HepG2 (cell line): ENCODE measurements around the gene COX4I1. TPM values are rescaled to one million over a fixed set of nuclear protein-coding genes. Genes with fewer than 3 reads are reported as not detected.

ENCODE experiments used
- ARID5B ChIP-seq: IDR thresholded peaks from 2 replicates; pipeline ENCODE4 v1.4.0; 2020; ENCODE audit warnings: mild to moderate bottlenecking, missing genetic modification reagents
- CEBPG ChIP-seq: IDR thresholded peaks from 2 replicates; pipeline ENCODE4 v1.6.1; 2016
- CREB1 ChIP-seq, 2 experiments: fragments of 450-650 bp in 1 of 2; IDR thresholded peaks; 2 replicates each; pipeline ENCODE4 v1.6.1; 2016 to 2017; ENCODE audit warnings: control low read depth in 1 of 2, mild to moderate bottlenecking in 1 of 2, missing compliant biosample characterization in 1 of 2, missing genetic modification characterization in 1 of 2
- FOXA1 ChIP-seq, 2 experiments: fragments of 450-650 bp in 1 of 2; sonication (generic) in 1 of 2; formaldehyde crosslinking in 1 of 2; IDR thresholded peaks; 2 replicates each; pipeline versions ENCODE4 v1.4.0 to v1.6.1; 2016 to 2020; ENCODE audit warnings: missing genetic modification reagents in 1 of 2
- FOXA3 ChIP-seq: IDR thresholded peaks from 2 replicates; pipeline ENCODE4 v1.6.1; 2016; ENCODE audit warnings: missing genetic modification reagents, missing compliant biosample characterization
- HNF4G ChIP-seq, 2 experiments: sonication (generic) in 1 of 2; formaldehyde crosslinking in 1 of 2; IDR thresholded peaks; 2 replicates each; pipeline versions ENCODE4 v1.4.0 to v1.6.1; 2011 to 2020; ENCODE audit warnings: borderline replicate concordance in 2 of 2, low read depth in 2 of 2, mild to moderate bottlenecking in 2 of 2, low read length in 1 of 2, missing genetic modification reagents in 1 of 2, moderate library complexity in 1 of 2
- HNRNPL ChIP-seq: fragments of 200-400 bp; formaldehyde crosslinking; IDR thresholded peaks from 2 replicates; pipeline ENCODE4 v1.6.1; 2017; ENCODE audit warnings: mild to moderate bottlenecking, low read depth, low read length
- MAFF ChIP-seq: IDR thresholded peaks from 2 replicates; pipeline ENCODE4 v1.6.1; 2011; ENCODE audit warnings: low read depth, low read length, improper control_type of control experiment
- MAFK ChIP-seq, 2 experiments: IDR thresholded peaks in 1 of 2; conservative IDR thresholded peaks in 1 of 2; 2 replicates each; pipeline ENCODE4 v1.6.1; 2011; ENCODE audit warnings: improper control_type of control experiment in 2 of 2, low read length in 2 of 2
- PATZ1 ChIP-seq: sonication (generic); formaldehyde crosslinking; IDR thresholded peaks from 2 replicates; pipeline ENCODE4 v1.4.0; 2020; ENCODE audit warnings: missing genetic modification reagents
- RBM22 ChIP-seq: fragments of 200-400 bp; formaldehyde crosslinking; optimal IDR thresholded peaks from 2 replicates; pipeline ENCODE3; 2017; ENCODE audit warnings: mild to moderate bottlenecking, low read length, moderate library complexity
- RBM39 ChIP-seq: fragments of 200-400 bp; formaldehyde crosslinking; IDR thresholded peaks from one replicate; pipeline ENCODE4 v1.6.1; 2018; ENCODE audit warnings: antibody characterized with exemption, mild to moderate bottlenecking, low read depth, low read length; ENCODE audit not compliant: poor library complexity, severe bottlenecking
- REL ChIP-seq: sonication (generic); formaldehyde crosslinking; conservative IDR thresholded peaks from 2 replicates; pipeline ENCODE4 v1.8.0; 2022; ENCODE audit warnings: mild to moderate bottlenecking, missing genetic modification reagents, moderate library complexity
- SALL1 ChIP-seq: sonication (generic); formaldehyde crosslinking; IDR thresholded peaks from 2 replicates; pipeline ENCODE4 v1.8.0; 2022; ENCODE audit warnings: mild to moderate bottlenecking, missing genetic modification reagents
- SAP130 ChIP-seq: IDR thresholded peaks from 2 replicates; pipeline ENCODE4 v1.6.1; 2016; ENCODE audit warnings: low read depth
- TBX2 ChIP-seq: sonication (generic); formaldehyde crosslinking; IDR thresholded peaks from 2 replicates; pipeline ENCODE4 v1.5.0; 2020; ENCODE audit warnings: missing genetic modification reagents, mild to moderate bottlenecking, borderline replicate concordance
- ZEB1 ChIP-seq: IDR thresholded peaks from 2 replicates; pipeline ENCODE4 v1.6.1; 2012; ENCODE audit warnings: mild to moderate bottlenecking, low read depth, inconsistent platforms; ENCODE audit not compliant: insufficient replicate concordance
- ZNF143 ChIP-seq: sonication (generic); formaldehyde crosslinking; IDR thresholded peaks from 2 replicates; pipeline ENCODE4 v1.4.0; 2020; ENCODE audit warnings: missing genetic modification reagents
- ZSCAN25 ChIP-seq: sonication (generic); formaldehyde crosslinking; IDR thresholded peaks from 2 replicates; pipeline ENCODE4 v1.8.0; 2022; ENCODE audit warnings: mild to moderate bottlenecking, missing genetic modification reagents
- polyA plus RNA-seq, 8 experiments: library from polyadenylated mRNA; depleted of rRNA in 3 of 8; stranded (reverse) in 7 of 8; unstranded in 1 of 8; fragments of >200 nt; fragmentation: Illumina TruSeq in 4 of 8; extraction: Trizol in 4 of 8; gene quantifications; 2 replicates each; pipeline versions ENCODE4 v1.2.1 to v1.2.3, GENCODE V29; 2011 to 2016; ENCODE audit warnings: low read depth in 4 of 8, missing spikeins in 1 of 8, mixed read lengths in 1 of 8; ENCODE audit not compliant: insufficient read depth in 1 of 8
- total RNA-seq, 5 experiments: library from RNA; depleted of rRNA; stranded (reverse); fragments of >200 nt; fragmentation: Illumina TruSeq; extraction: Trizol; gene quantifications; 2 replicates each; pipeline ENCODE4 v1.2.3, GENCODE V29; 2016; ENCODE audit warnings: low read depth in 1 of 5
- TF ChIP-seq, protein P1 (sequence below): sonication (generic); formaldehyde crosslinking; IDR thresholded peaks from 2 replicates; pipeline ENCODE4 v1.4.0; 2020; ENCODE audit warnings: missing genetic modification reagents

The COX4I1 gene
- total and polyA plus RNA-seq, 2 of the 13 experiments (the other 11 are each of a cell fraction or from before 2014, with no cell fraction given) = 658 to 902 TPM

GRCh38 chr16:85781695-85782370, 17.7 kb upstream of the COX4I1 start (continued):
- TF ChIP-seq PATZ1 (CRISPR knock-in tag) (peak; percentile 44; the same call in 1 of the 2 replicates), ZEB1 (peak; percentile 63), FOXA1 (IDR thresholded peaks at IDR 0.05) (no peak), FOXA1 (CRISPR knock-in tag; IDR thresholded peaks at IDR 0.05) (peak; percentile 7; the same call in 1 of the 2 replicates), ARID5B (CRISPR knock-in tag) (peak; percentile 26; the same call in 1 of the 2 replicates), FOXA3 (CRISPR knock-in tag) (0 out of 2 replicates have a peak, but pooled peaks have one; percentile 6), MAFK (conservative IDR thresholded peaks at IDR 0.05 in 1 of 2, IDR thresholded peaks at IDR 0.05 in 1 of 2; ENCODE audit: low read length in 2 of 2) (peak; percentile 81 to 91), SALL1 (CRISPR knock-in tag) (0 out of 2 replicates have a peak, but pooled peaks have one; percentile 18), HNF4G (IDR thresholded peaks at IDR 0.05; ENCODE audit: borderline replicate concordance, low read depth, low read length) (peak; percentile 35; the same call in 1 of the 2 replicates), HNF4G (CRISPR knock-in tag; IDR thresholded peaks at IDR 0.05; ENCODE audit: borderline replicate concordance, low read depth) (no peak), TBX2 (CRISPR knock-in tag) (peak; percentile 25; the same call in 1 of the 2 replicates), MAFF (peak; percentile 84), REL (CRISPR knock-in tag) (no peak), HNRNPL (peak; percentile 40; the same call in 1 of the 2 replicates), ZNF143 (peak; percentile 35; the same call in 1 of the 2 replicates), SAP130 (CRISPR knock-in tag) (0 out of 2 replicates have a peak, but pooled peaks have one; percentile 22), ZSCAN25 (CRISPR knock-in tag) (0 out of 2 replicates have a peak, but pooled peaks have one; percentile 27), RBM39 (no peak), RBM22 (peak; percentile 31), CEBPG (peak; percentile 54), CREB1 (IDR thresholded peaks at IDR 0.05) (no peak), CREB1 (CRISPR knock-in tag; IDR thresholded peaks at IDR 0.05) (no peak)
- TF ChIP-seq, protein P1, sequence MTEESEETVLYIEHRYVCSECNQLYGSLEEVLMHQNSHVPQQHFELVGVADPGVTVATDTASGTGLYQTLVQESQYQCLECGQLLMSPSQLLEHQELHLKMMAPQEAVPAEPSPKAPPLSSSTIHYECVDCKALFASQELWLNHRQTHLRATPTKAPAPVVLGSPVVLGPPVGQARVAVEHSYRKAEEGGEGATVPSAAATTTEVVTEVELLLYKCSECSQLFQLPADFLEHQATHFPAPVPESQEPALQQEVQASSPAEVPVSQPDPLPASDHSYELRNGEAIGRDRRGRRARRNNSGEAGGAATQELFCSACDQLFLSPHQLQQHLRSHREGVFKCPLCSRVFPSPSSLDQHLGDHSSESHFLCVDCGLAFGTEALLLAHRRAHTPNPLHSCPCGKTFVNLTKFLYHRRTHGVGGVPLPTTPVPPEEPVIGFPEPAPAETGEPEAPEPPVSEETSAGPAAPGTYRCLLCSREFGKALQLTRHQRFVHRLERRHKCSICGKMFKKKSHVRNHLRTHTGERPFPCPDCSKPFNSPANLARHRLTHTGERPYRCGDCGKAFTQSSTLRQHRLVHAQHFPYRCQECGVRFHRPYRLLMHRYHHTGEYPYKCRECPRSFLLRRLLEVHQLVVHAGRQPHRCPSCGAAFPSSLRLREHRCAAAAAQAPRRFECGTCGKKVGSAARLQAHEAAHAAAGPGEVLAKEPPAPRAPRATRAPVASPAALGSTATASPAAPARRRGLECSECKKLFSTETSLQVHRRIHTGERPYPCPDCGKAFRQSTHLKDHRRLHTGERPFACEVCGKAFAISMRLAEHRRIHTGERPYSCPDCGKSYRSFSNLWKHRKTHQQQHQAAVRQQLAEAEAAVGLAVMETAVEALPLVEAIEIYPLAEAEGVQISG (CRISPR knock-in tag) = 0 out of 2 replicates have a peak, but pooled peaks have one; percentile 23
